ENCODE data around the gene FRAS1. TPM values are rescaled to one million over a fixed set of nuclear protein-coding genes. Genes with fewer than 3 reads are reported as not detected.

Gene FRAS1
- total and polyA plus RNA-seq, 2 donors (not counting 1 experiment from before 2014, with no cell fraction given), result 0.30 to 0.66 TPM

GRCh38 chr4:78478523-78478922 lies 421.4 kb downstream of the FRAS1 start:
- H3K4me3 ChIP-seq (replicated peaks in 1 of 4; ENCODE audit: control extremely low read depth in 1 of 4, insufficient read depth in 1 of 4, low read depth in 3 of 4, low read length in 4 of 4), result no peak overlapping the region
- H3K9me3 ChIP-seq (ENCODE audit: control insufficient read depth, insufficient read depth, low read depth, low read length), result no peaks in the 10 kb centered on the region
- no peak overlapping the region for H3K9ac ChIP-seq (ENCODE audit: insufficient read depth, low read length)
- H3K4me2 ChIP-seq (ENCODE audit: extremely low read depth, insufficient read depth, low read length), result no peak overlapping the region
- no peak overlapping the region for H2AFZ ChIP-seq (ENCODE audit: low read length)
- no peaks in the 10 kb centered on the region for H4K20me1 ChIP-seq (ENCODE audit: control insufficient read depth, extremely low read depth, insufficient read depth, low read length)
- peak in 1 of 2 donors; percentile 8 for DNase-seq (ENCODE audit: low read depth in 2 of 2)
- H3K4me1 ChIP-seq (ENCODE audit: control insufficient read depth, extremely low read depth, insufficient read depth, low read length), result no peaks in the 10 kb centered on the region
- H3K36me3 ChIP-seq (ENCODE audit: control insufficient read depth, insufficient read depth, low read length), result no peaks in the 10 kb centered on the region
- H3K79me2 ChIP-seq (ENCODE audit: control insufficient read depth, insufficient read depth, low read length), result no peaks in the 10 kb centered on the region
- no peaks in the 10 kb centered on the region for H3K27me3 ChIP-seq (ENCODE audit: control insufficient read depth, insufficient read depth, low read length)
- no peak overlapping the region for H3K27ac ChIP-seq (ENCODE audit: insufficient read depth, low read length)
- TF ChIP-seq CTCF (conservative IDR thresholded peaks at IDR 0.05 in 1 of 2, IDR thresholded peaks at IDR 0.05 in 1 of 2; ENCODE audit: low read depth in 1 of 2, low read length in 2 of 2) (no peak), EZH2 (IDR thresholded peaks at IDR 0.05; ENCODE audit: low read length, missing control alignments) (no peak)

- H3K27ac ChIP-seq (ENCODE audit: insufficient read depth, low read length), result no peak overlapping the region
- no peak for TF ChIP-seq CTCF (conservative IDR thresholded peaks at IDR 0.05 in 1 of 2, IDR thresholded peaks at IDR 0.05 in 1 of 2; ENCODE audit: low read depth in 1 of 2, low read length in 2 of 2)
- TF ChIP-seq EZH2 (IDR thresholded peaks at IDR 0.05; ENCODE audit: low read length, missing control alignments), result no peak
- H2AFZ ChIP-seq (ENCODE audit: low read length), result no peak overlapping the region
- no peak overlapping the region for H3K4me2 ChIP-seq (ENCODE audit: extremely low read depth, insufficient read depth, low read length)
- H3K36me3 ChIP-seq (ENCODE audit: control insufficient read depth, insufficient read depth, low read length), result no peaks in the 10 kb centered on the region
- H3K4me1 ChIP-seq (ENCODE audit: control insufficient read depth, extremely low read depth, insufficient read depth, low read length), result no peaks in the 10 kb centered on the region
- H4K20me1 ChIP-seq (ENCODE audit: control insufficient read depth, extremely low read depth, insufficient read depth, low read length), result no peaks in the 10 kb centered on the region
- H3K9me3 ChIP-seq (ENCODE audit: control insufficient read depth, insufficient read depth, low read depth, low read length), result no peaks in the 10 kb centered on the region
- no peak overlapping the region for H3K4me3 ChIP-seq (replicated peaks in 1 of 4; ENCODE audit: control extremely low read depth in 1 of 4, insufficient read depth in 1 of 4, low read depth in 3 of 4, low read length in 4 of 4)
- H3K9ac ChIP-seq (ENCODE audit: insufficient read depth, low read length), result no peak overlapping the region
- no peaks in the 10 kb centered on the region for H3K27me3 ChIP-seq (ENCODE audit: control insufficient read depth, insufficient read depth, low read length)
- no peak for DNase-seq (ENCODE audit: low read depth in 2 of 2)
- no peaks in the 10 kb centered on the region for H3K79me2 ChIP-seq (ENCODE audit: control insufficient read depth, insufficient read depth, low read length)
Observed at GRCh38 chr4:78480286-78480685, 423.2 kb downstream of the FRAS1 start.

- no peak overlapping the region for H3K4me2 ChIP-seq (ENCODE audit: extremely low read depth, insufficient read depth, low read length)
- TF ChIP-seq EZH2 (IDR thresholded peaks at IDR 0.05; ENCODE audit: low read length, missing control alignments) (no peak), CTCF (conservative IDR thresholded peaks at IDR 0.05 in 1 of 2, IDR thresholded peaks at IDR 0.05 in 1 of 2; ENCODE audit: low read depth in 1 of 2, low read length in 2 of 2) (no peak)
- no peaks in the 10 kb centered on the region for H3K9me3 ChIP-seq (ENCODE audit: control insufficient read depth, insufficient read depth, low read depth, low read length)
- no peaks in the 10 kb centered on the region for H4K20me1 ChIP-seq (ENCODE audit: control insufficient read depth, extremely low read depth, insufficient read depth, low read length)
- H3K9ac ChIP-seq (ENCODE audit: insufficient read depth, low read length), result no peak overlapping the region
- peak; percentile 50 to 58 for DNase-seq (ENCODE audit: low read depth in 2 of 2)
- H3K27ac ChIP-seq (ENCODE audit: insufficient read depth, low read length), result no peak overlapping the region
- no peaks in the 10 kb centered on the region for H3K27me3 ChIP-seq (ENCODE audit: control insufficient read depth, insufficient read depth, low read length)
- H3K79me2 ChIP-seq (ENCODE audit: control insufficient read depth, insufficient read depth, low read length), result no peaks in the 10 kb centered on the region
- H3K36me3 ChIP-seq (ENCODE audit: control insufficient read depth, insufficient read depth, low read length), result no peaks in the 10 kb centered on the region
- no peak overlapping the region for H3K4me3 ChIP-seq (replicated peaks in 1 of 4; ENCODE audit: control extremely low read depth in 1 of 4, insufficient read depth in 1 of 4, low read depth in 3 of 4, low read length in 4 of 4)
- H3K4me1 ChIP-seq (ENCODE audit: control insufficient read depth, extremely low read depth, insufficient read depth, low read length), result no peaks in the 10 kb centered on the region
- H2AFZ ChIP-seq (ENCODE audit: low read length), result no peak overlapping the region
Observed at GRCh38 chr4:78481180-78481579, 424.1 kb downstream of the FRAS1 start.

All from fibroblast of lung (primary cell).